Measurements from ENCODE around the gene AGAP5.

DNA sequence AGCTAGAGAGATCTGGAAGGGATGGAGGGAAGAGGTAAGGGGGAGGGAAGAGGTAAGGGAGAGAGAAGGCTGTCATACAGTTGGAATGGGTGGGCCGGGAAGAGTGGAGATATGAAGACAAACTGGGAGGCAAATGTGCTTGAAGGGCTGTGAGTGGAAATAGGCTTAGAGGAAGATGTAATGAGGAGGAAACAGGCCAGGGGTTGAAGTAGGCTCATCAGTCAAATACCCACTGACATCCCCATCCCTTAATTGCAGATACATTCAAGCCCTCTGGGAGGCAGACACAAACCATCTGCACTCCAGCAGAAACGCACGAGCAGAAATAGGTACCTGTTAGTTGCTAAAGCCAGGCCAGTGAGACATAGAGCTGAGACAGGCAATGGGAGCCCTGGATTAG is 44.2 kb downstream of the AGAP5 start:
- TF ChIP-seq PHB2 (IDR thresholded peaks at IDR 0.05; ENCODE audit: low read depth), result no peak; the same call in 1 of the 2 replicates
- TF ChIP-seq CHD2 (IDR thresholded peaks at IDR 0.05; ENCODE audit: low read depth, low read length), result no peak
- TF ChIP-seq KAT7 (CRISPR knock-in tag; IDR thresholded peaks at IDR 0.05; ENCODE audit: borderline replicate concordance), result no peak
